IMR-90 (cell line): ENCODE measurements around the gene ACAT2.

Experiments used
- CHD1 ChIP-seq: IDR thresholded peaks from 2 replicates; pipeline ENCODE4 v1.6.1; 2012; ENCODE audit warnings: low read depth, low read length, improper control_type of control experiment
- ELK1 ChIP-seq: fragments of 150-350 bp; IDR thresholded peaks from 2 replicates; pipeline ENCODE4 v1.6.1; 2016; ENCODE audit warnings: low read depth, mild to moderate bottlenecking, low read length, moderate library complexity, borderline replicate concordance
- MAFK ChIP-seq: IDR thresholded peaks from 2 replicates; pipeline ENCODE4 v1.6.1; 2012; ENCODE audit warnings: low read depth, low read length, improper control_type of control experiment
- MXI1 ChIP-seq: IDR thresholded peaks from 2 replicates; pipeline ENCODE4 v1.6.1; 2012; ENCODE audit warnings: low read depth, mild to moderate bottlenecking, low read length, moderate library complexity, borderline replicate concordance
- RAD21 ChIP-seq: IDR thresholded peaks from 2 replicates; pipeline ENCODE4 v1.6.1; 2012; ENCODE audit warnings: low read length, improper control_type of control experiment
- TF ChIP-seq, protein P1 (sequence below): conservative IDR thresholded peaks from 2 replicates; pipeline ENCODE4 v1.5.1; 2012; ENCODE audit warnings: mild to moderate bottlenecking, low read depth, low read length, improper control_type of control experiment

DNA sequence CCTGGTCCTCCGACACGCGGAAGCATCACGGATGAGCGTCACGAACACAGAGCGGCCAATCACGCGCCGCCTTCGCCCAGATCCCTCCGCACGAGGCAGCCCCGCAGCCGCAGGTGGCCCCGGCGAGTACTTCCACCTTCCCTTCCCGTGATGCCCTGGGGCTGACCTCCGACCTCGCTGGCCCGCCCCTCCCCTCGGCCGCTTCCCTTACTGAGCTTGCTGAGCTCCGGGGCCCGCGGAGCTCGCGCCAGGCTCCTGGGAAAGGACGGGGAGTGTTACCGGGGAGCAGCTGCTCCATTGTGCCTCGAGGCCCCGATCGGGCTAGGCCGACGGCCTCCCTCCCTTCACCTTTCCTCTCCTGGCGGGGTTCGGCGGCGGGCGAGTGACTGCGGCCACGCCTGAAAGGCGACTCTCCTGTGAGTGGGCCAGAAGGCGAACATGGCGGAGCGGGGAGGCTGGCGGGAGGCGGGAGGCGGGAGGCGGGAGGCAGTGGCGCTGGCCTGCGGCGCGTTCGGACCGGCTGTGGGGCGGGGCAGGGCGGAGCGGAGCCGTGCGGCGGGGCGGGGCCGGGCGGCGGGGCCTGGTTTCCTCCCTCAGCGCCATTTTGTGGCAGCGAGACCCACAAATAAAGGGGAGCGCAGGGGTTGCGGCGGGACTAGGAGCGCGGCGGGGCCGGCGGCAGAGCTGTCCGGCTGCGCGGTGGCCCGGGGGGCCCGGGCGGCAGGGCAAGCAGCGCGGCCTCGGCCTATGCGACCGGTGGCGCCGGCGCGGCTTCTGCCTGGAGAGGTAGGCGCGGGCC lies 34.7 kb upstream of the ACAT2 start, which contains the start of gene WTAP:
- TF ChIP-seq, protein P1, sequence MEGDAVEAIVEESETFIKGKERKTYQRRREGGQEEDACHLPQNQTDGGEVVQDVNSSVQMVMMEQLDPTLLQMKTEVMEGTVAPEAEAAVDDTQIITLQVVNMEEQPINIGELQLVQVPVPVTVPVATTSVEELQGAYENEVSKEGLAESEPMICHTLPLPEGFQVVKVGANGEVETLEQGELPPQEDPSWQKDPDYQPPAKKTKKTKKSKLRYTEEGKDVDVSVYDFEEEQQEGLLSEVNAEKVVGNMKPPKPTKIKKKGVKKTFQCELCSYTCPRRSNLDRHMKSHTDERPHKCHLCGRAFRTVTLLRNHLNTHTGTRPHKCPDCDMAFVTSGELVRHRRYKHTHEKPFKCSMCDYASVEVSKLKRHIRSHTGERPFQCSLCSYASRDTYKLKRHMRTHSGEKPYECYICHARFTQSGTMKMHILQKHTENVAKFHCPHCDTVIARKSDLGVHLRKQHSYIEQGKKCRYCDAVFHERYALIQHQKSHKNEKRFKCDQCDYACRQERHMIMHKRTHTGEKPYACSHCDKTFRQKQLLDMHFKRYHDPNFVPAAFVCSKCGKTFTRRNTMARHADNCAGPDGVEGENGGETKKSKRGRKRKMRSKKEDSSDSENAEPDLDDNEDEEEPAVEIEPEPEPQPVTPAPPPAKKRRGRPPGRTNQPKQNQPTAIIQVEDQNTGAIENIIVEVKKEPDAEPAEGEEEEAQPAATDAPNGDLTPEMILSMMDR, result no peak
- TF ChIP-seq RAD21 (no peak), MAFK (no peak), MXI1 (no peak), ELK1 (no peak), CHD1 (no peak)
